ENCODE measurements around the gene CYTH4.

DNA sequence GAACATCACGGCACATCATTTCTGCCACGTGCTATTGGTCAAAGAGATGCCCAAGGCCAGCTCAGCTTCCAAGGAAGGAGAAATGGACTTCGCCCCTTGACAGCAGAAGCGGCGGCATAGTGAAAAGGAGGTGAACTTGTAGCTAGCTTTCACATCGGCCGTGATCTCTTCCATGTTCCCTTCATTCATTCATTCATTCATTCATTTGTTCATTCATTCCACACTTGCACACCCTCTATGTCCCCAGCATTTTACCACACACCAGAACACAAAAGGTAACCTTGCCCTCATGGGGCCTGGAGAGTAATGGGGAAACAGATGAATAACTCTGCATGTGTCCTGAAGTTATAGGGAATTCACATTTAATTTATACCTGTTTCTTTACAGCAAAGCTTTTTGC is 1.1 kb upstream of the CYTH4 start:
- TF ChIP-seq, protein P1, sequence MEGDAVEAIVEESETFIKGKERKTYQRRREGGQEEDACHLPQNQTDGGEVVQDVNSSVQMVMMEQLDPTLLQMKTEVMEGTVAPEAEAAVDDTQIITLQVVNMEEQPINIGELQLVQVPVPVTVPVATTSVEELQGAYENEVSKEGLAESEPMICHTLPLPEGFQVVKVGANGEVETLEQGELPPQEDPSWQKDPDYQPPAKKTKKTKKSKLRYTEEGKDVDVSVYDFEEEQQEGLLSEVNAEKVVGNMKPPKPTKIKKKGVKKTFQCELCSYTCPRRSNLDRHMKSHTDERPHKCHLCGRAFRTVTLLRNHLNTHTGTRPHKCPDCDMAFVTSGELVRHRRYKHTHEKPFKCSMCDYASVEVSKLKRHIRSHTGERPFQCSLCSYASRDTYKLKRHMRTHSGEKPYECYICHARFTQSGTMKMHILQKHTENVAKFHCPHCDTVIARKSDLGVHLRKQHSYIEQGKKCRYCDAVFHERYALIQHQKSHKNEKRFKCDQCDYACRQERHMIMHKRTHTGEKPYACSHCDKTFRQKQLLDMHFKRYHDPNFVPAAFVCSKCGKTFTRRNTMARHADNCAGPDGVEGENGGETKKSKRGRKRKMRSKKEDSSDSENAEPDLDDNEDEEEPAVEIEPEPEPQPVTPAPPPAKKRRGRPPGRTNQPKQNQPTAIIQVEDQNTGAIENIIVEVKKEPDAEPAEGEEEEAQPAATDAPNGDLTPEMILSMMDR (IDR thresholded peaks at IDR 0.05), result no peak
- TF ChIP-seq POLR2A (IDR thresholded peaks at IDR 0.05; ENCODE audit: low read length), result no peak
- TF ChIP-seq, protein P2, sequence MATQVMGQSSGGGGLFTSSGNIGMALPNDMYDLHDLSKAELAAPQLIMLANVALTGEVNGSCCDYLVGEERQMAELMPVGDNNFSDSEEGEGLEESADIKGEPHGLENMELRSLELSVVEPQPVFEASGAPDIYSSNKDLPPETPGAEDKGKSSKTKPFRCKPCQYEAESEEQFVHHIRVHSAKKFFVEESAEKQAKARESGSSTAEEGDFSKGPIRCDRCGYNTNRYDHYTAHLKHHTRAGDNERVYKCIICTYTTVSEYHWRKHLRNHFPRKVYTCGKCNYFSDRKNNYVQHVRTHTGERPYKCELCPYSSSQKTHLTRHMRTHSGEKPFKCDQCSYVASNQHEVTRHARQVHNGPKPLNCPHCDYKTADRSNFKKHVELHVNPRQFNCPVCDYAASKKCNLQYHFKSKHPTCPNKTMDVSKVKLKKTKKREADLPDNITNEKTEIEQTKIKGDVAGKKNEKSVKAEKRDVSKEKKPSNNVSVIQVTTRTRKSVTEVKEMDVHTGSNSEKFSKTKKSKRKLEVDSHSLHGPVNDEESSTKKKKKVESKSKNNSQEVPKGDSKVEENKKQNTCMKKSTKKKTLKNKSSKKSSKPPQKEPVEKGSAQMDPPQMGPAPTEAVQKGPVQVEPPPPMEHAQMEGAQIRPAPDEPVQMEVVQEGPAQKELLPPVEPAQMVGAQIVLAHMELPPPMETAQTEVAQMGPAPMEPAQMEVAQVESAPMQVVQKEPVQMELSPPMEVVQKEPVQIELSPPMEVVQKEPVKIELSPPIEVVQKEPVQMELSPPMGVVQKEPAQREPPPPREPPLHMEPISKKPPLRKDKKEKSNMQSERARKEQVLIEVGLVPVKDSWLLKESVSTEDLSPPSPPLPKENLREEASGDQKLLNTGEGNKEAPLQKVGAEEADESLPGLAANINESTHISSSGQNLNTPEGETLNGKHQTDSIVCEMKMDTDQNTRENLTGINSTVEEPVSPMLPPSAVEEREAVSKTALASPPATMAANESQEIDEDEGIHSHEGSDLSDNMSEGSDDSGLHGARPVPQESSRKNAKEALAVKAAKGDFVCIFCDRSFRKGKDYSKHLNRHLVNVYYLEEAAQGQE (IDR thresholded peaks at IDR 0.05), result no peak
- no peak for TF ChIP-seq ESRRA (IDR thresholded peaks at IDR 0.05; ENCODE audit: borderline replicate concordance, low read length)
- TF ChIP-seq, protein P3, sequence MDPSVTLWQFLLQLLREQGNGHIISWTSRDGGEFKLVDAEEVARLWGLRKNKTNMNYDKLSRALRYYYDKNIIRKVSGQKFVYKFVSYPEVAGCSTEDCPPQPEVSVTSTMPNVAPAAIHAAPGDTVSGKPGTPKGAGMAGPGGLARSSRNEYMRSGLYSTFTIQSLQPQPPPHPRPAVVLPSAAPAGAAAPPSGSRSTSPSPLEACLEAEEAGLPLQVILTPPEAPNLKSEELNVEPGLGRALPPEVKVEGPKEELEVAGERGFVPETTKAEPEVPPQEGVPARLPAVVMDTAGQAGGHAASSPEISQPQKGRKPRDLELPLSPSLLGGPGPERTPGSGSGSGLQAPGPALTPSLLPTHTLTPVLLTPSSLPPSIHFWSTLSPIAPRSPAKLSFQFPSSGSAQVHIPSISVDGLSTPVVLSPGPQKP (IDR thresholded peaks at IDR 0.05; ENCODE audit: low read depth, low read length), result no peak
- no peak for TF ChIP-seq CEBPB (IDR thresholded peaks at IDR 0.05)
- TF ChIP-seq JUNB (IDR thresholded peaks at IDR 0.05), result no peak
- TF ChIP-seq, protein P4, sequence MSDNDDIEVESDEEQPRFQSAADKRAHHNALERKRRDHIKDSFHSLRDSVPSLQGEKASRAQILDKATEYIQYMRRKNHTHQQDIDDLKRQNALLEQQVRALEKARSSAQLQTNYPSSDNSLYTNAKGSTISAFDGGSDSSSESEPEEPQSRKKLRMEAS (IDR thresholded peaks at IDR 0.05), result no peak
